ENCODE results near the gene TSC22D4.
A peak's percentile ranks its signal among the peaks of the same experiment; 100 is the strongest.

DNA sequence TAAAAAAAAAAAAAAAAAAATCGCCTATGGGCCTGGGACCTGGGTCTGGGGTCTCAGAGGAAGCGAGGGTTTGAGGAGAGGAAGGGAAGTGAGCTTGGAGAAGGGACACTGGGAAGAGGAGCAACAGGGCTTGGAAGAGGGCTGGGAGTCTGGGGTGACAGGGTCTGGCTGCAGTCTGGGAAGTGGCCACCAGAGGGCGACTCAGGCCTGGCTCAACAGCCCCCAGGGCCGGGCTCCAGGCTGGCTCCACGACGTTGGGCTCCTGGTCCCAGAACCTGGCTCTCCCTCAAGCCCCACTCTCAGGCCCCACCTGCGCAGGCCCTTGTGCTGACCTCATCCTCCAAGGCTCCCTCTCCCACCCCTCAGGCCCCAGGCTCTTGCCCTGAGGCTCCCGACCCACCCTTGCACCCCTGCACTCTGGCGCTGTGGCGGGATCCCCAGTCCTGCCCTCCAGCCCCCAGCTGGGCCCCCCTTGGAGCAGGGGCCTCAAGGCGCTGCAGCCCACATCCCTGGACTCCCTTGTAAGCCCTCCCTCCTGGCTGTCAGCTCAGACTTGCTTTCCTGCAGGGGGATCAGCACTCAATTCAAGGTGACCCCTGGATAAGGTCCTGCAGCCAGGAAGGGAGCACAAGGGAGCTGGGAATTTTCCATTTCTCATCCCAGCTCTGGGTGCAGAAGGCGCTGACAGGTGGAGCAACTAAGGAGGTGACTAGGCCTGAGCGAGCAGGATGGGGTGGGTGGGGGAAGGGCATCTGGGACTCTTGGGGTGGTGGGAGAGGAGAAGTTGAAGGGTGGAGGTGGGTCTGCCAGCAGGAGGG lies 9.6 kb downstream of the TSC22D4 start:
- TF ChIP-seq, protein P1, sequence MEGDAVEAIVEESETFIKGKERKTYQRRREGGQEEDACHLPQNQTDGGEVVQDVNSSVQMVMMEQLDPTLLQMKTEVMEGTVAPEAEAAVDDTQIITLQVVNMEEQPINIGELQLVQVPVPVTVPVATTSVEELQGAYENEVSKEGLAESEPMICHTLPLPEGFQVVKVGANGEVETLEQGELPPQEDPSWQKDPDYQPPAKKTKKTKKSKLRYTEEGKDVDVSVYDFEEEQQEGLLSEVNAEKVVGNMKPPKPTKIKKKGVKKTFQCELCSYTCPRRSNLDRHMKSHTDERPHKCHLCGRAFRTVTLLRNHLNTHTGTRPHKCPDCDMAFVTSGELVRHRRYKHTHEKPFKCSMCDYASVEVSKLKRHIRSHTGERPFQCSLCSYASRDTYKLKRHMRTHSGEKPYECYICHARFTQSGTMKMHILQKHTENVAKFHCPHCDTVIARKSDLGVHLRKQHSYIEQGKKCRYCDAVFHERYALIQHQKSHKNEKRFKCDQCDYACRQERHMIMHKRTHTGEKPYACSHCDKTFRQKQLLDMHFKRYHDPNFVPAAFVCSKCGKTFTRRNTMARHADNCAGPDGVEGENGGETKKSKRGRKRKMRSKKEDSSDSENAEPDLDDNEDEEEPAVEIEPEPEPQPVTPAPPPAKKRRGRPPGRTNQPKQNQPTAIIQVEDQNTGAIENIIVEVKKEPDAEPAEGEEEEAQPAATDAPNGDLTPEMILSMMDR (IDR thresholded peaks at IDR 0.05), result peak in 1 of 3 donors; percentile 72
- TF ChIP-seq POLR2A (IDR thresholded peaks at IDR 0.05), result no peak

Measured in lower leg skin (tissue), 3 donors.